Mesothelial cell of epicardium (in vitro differentiated cells): ENCODE measurements around the gene MRPL54. TPM values are rescaled to one million over a fixed set of nuclear protein-coding genes. Genes with fewer than 3 reads are reported as not detected.
A peak's percentile ranks its signal among the peaks of the same experiment; 100 is the strongest.

ENCODE experiments used
- DNase-seq, 2 experiments: peaks; one replicate each; pipeline ENCODE4 v3.0.0; 2021; ENCODE audit warnings: low spot score in 2 of 2; ENCODE audit not compliant: unreplicated experiment in 2 of 2
- H3K27ac Mint-ChIP-seq: 2 replicates; pipeline ENCODE4 v1.8.0; 2021; ENCODE audit warnings: mixed read lengths
- H3K27me3 Mint-ChIP-seq: 2 replicates; pipeline ENCODE4 v1.8.0; 2021; ENCODE audit warnings: low read depth, mixed read lengths
- H3K36me3 Mint-ChIP-seq: 2 replicates; pipeline ENCODE4 v1.8.0; 2021; ENCODE audit warnings: mixed read lengths
- H3K4me1 Mint-ChIP-seq: 2 replicates; pipeline ENCODE4 v1.8.0; 2021; ENCODE audit warnings: mixed read lengths
- H3K4me3 Mint-ChIP-seq: 2 replicates; pipeline ENCODE4 v1.8.0; 2021; ENCODE audit warnings: mild to moderate bottlenecking, moderate library complexity, mixed read lengths
- H3K9me3 Mint-ChIP-seq: 2 replicates; pipeline ENCODE4 v1.8.0; 2021; ENCODE audit warnings: mixed read lengths
- CTCF ChIP-seq: fragments of 200-600 bp; sonication (generic); IDR thresholded peaks from one replicate; pipeline ENCODE4 v1.5.0; 2021; ENCODE audit warnings: antibody characterized with exemption; ENCODE audit not compliant: unreplicated experiment
- total RNA-seq: library from RNA; stranded (reverse); gene quantifications from 3 replicates; pipeline ENCODE4 v1.2.1, GENCODE V29; 2021

MRPL54 gene
- total RNA-seq, 1 donor from 2014 or later = 30.2 TPM

- peak overlapping the region; percentile 69 for H3K4me3 Mint-ChIP-seq
- H3K36me3 Mint-ChIP-seq = no peaks in the 10 kb centered on the region
- no peaks in the 10 kb centered on the region for H3K9me3 Mint-ChIP-seq
- TF ChIP-seq CTCF = no peak
- DNase-seq = no peak
- peaks cover 24% of the 10 kb centered on the region for H3K27me3 Mint-ChIP-seq
- peaks cover 9% of the 10 kb centered on the region for H3K4me1 Mint-ChIP-seq
- peak overlapping the region; percentile 45 for H3K27ac Mint-ChIP-seq
Observed at GRCh38 chr19:3721887-3722442, 40.5 kb upstream of the MRPL54 start.

GRCh38 chr19:3722443-3723109, 39.9 kb upstream of the MRPL54 start:
- Mint-ChIP-seq H3K4me1 (peaks cover 9% of the 10 kb centered on the region), H3K27ac (peak overlapping the region; percentile 45), H3K27me3 (peaks cover 24% of the 10 kb centered on the region)

GRCh38 chr19:3723110-3723488, 39.4 kb upstream of the MRPL54 start:
- no peaks in the 10 kb centered on the region for H3K9me3 Mint-ChIP-seq
- H3K36me3 Mint-ChIP-seq = no peaks in the 10 kb centered on the region
- DNase-seq = no peak
- H3K27ac Mint-ChIP-seq = no peak overlapping the region
- H3K27me3 Mint-ChIP-seq = peaks cover 24% of the 10 kb centered on the region
- TF ChIP-seq CTCF = no peak
- peaks cover 9% of the 10 kb centered on the region for H3K4me1 Mint-ChIP-seq
- peak overlapping the region; percentile 25 for H3K4me3 Mint-ChIP-seq

More at GRCh38 chr19:3722443-3723109, 39.9 kb upstream of the MRPL54 start:
- H3K4me3 Mint-ChIP-seq = peak overlapping the region; percentile 69
- DNase-seq = no peak
- no peak for TF ChIP-seq CTCF
- no peaks in the 10 kb centered on the region for H3K36me3 Mint-ChIP-seq
- no peaks in the 10 kb centered on the region for H3K9me3 Mint-ChIP-seq

- H3K4me3 Mint-ChIP-seq = no peak overlapping the region
Observed at GRCh38 chr19:3723883-3724282, 38.6 kb upstream of the MRPL54 start.

GRCh38 chr19:3725121-3725520, 37.4 kb upstream of the MRPL54 start:
- peaks cover 2% of the 10 kb centered on the region for H3K36me3 Mint-ChIP-seq
- no peak overlapping the region for H3K27ac Mint-ChIP-seq
- H3K4me3 Mint-ChIP-seq = no peak overlapping the region
- peaks cover 22% of the 10 kb centered on the region for H3K27me3 Mint-ChIP-seq
- TF ChIP-seq CTCF = no peak
- H3K9me3 Mint-ChIP-seq = no peaks in the 10 kb centered on the region
- peaks cover 9% of the 10 kb centered on the region for H3K4me1 Mint-ChIP-seq
- no peak for DNase-seq

More at GRCh38 chr19:3723883-3724282, 38.6 kb upstream of the MRPL54 start:
- no peaks in the 10 kb centered on the region for H3K9me3 Mint-ChIP-seq
- peaks cover 24% of the 10 kb centered on the region for H3K27me3 Mint-ChIP-seq
- H3K4me1 Mint-ChIP-seq = peaks cover 9% of the 10 kb centered on the region
- no peak overlapping the region for H3K27ac Mint-ChIP-seq
- H3K36me3 Mint-ChIP-seq = no peaks in the 10 kb centered on the region
- no peak for DNase-seq
- TF ChIP-seq CTCF = no peak
